ENCODE data around the gene CCL11. TPM values are rescaled to one million over a fixed set of nuclear protein-coding genes. Genes with fewer than 3 reads are reported as not detected.
"Not testable (repeated sequence)": the region's sequence is repeated elsewhere in the genome, so short reads cannot be mapped to it uniquely, and the experiment has no call there.

Gene CCL11
- total RNA-seq, 1 donor from 2014 or later: not detected

GRCh38 chr17:34306466-34306865, 20.9 kb downstream of the CCL11 start:
- DNase-seq (ENCODE audit: low spot score) (no peak), ATAC-seq (peak; percentile 31)

- ATAC-seq (no peak), DNase-seq (ENCODE audit: low spot score) (no peak)
Observed at GRCh38 chr17:34307110-34307509, 21.6 kb downstream of the CCL11 start.

GRCh38 chr17:34308371-34308770, 22.8 kb downstream of the CCL11 start:
- DNase-seq (ENCODE audit: low spot score) (no peak), ATAC-seq (no peak)

GRCh38 chr17:34311291-34311690, 25.7 kb downstream of the CCL11 start:
- DNase-seq (ENCODE audit: low spot score): no peak
- ATAC-seq: no peak

- DNase-seq (ENCODE audit: low spot score): no peak
- ATAC-seq: no peak
Observed at GRCh38 chr17:34312080-34312479, 26.5 kb downstream of the CCL11 start.

- ATAC-seq: no peak
- DNase-seq (ENCODE audit: low spot score): no peak
Observed at GRCh38 chr17:34313164-34313563, 27.6 kb downstream of the CCL11 start.

GRCh38 chr17:34314279-34314678, 28.7 kb downstream of the CCL11 start:
- DNase-seq (ENCODE audit: low spot score): no peak
- peak; percentile 24 for ATAC-seq

GRCh38 chr17:34318474-34318873, 32.9 kb downstream of the CCL11 start:
- DNase-seq (ENCODE audit: low spot score): no peak
- no peak for ATAC-seq

- ATAC-seq: no peak
- no peak for DNase-seq (ENCODE audit: low spot score)
Observed at GRCh38 chr17:34319039-34319483, 33.5 kb downstream of the CCL11 start, which contains the start of gene CCL8. CCL8 (plus strand) TSS chr17:34319435; CDS start chr17:34319502, 67 bp downstream.

- no peak for ATAC-seq
Observed at GRCh38 chr17:34321964-34322363, 36.4 kb downstream of the CCL11 start.

GRCh38 chr17:34327580-34327979, 42.0 kb downstream of the CCL11 start:
- not testable (repeated sequence) for DNase-seq (ENCODE audit: low spot score); ATAC-seq

More at GRCh38 chr17:34321964-34322363, 36.4 kb downstream of the CCL11 start:
- DNase-seq (ENCODE audit: low spot score): no peak

- ATAC-seq: no peak
- DNase-seq (ENCODE audit: low spot score): no peak
Observed at GRCh38 chr17:34337701-34338100, 52.2 kb downstream of the CCL11 start.

Other genes starting within 250 kb of the CCL11 start
- 0.91 TPM for gene CCL2, start 30.5 kb upstream of the CCL11 start, total RNA-seq
- not detected for gene CCL7, start 15.5 kb upstream of the CCL11 start, total RNA-seq
- not detected for gene CCL8, start 33.7 kb downstream of the CCL11 start, total RNA-seq
- gene CCL13, start 70.7 kb downstream of the CCL11 start, total RNA-seq: not detected
- not detected for gene CCL1, start 77.5 kb downstream of the CCL11 start, total RNA-seq

Measured in left lobe of liver (tissue), 2 donors.